SK-N-MC (cell line): Measurements from ENCODE around the gene CLIP2.

ENCODE experiments used
- DNase-seq: peaks from one replicate; pipeline ENCODE4 v3.0.0-alpha.2; 2011; ENCODE audit warnings: low read depth, low spot score
- H3K27ac ChIP-seq: fragments of 200-600 bp; sonication (generic); 2 replicates; pipeline ENCODE4 v1.5.1; 2016; ENCODE audit warnings: mixed run types
- H3K36me3 ChIP-seq: fragments of 200-600 bp; sonication (generic); 2 replicates; pipeline ENCODE4 v1.6.1; 2017; ENCODE audit warnings: antibody characterized with exemption, low read length, mixed read lengths; ENCODE audit not compliant: insufficient read depth
- H3K4me3 ChIP-seq: fragments of 200-600 bp; sonication (generic); 2 replicates; pipeline ENCODE4 v1.5.1; 2016
- H3K9ac ChIP-seq: fragments of 200-600 bp; sonication (generic); 2 replicates; pipeline ENCODE4 v1.8.0; 2017; ENCODE audit warnings: mixed run types, mixed read lengths; ENCODE audit not compliant: insufficient read length
- H3K9me3 ChIP-seq: fragments of 200-600 bp; sonication (generic); 2 replicates; pipeline ENCODE4 v1.6.1; 2017; ENCODE audit warnings: low read depth, mild to moderate bottlenecking, antibody characterized with exemption, low read length, moderate library complexity, mixed read lengths
- EZH2 ChIP-seq: fragments of 200-600 bp; sonication (generic); IDR thresholded peaks from one replicate; pipeline ENCODE4 v1.6.1; 2017; ENCODE audit warnings: antibody characterized with exemption
- FOXP2 ChIP-seq: optimal IDR thresholded peaks from 2 replicates; pipeline ENCODE3; 2011; ENCODE audit warnings: mild to moderate bottlenecking, moderate library complexity; ENCODE audit not compliant: insufficient read depth; ENCODE audit errors: extremely low read length, control extremely low read depth
- POLR2AphosphoS5 ChIP-seq: IDR thresholded peaks from 2 replicates; pipeline ENCODE4 v1.6.1; 2012; ENCODE audit warnings: mild to moderate bottlenecking, low read depth, low read length, borderline replicate concordance

Gene CLIP2

GRCh38 chr7:74282748-74283459 is 6.3 kb upstream of the CLIP2 start:
- Histone ChIP-seq H3K9ac (no peak overlapping the region), H3K4me3 (no peak overlapping the region), H3K36me3 (no peaks in the 10 kb centered on the region), H3K9me3 (no peaks in the 10 kb centered on the region), H3K27ac (no peak overlapping the region)
- no peak for DNase-seq
- TF ChIP-seq EZH2 (no peak), FOXP2 (no peak), POLR2AphosphoS5 (no peak)

GRCh38 chr7:74283858-74284447 is 5.3 kb upstream of the CLIP2 start:
- H3K27ac ChIP-seq, result no peak overlapping the region
- no peaks in the 10 kb centered on the region for H3K9me3 ChIP-seq
- no peak overlapping the region for H3K9ac ChIP-seq

GRCh38 chr7:74284781-74285259 is 4.4 kb upstream of the CLIP2 start:
- Histone ChIP-seq H3K9me3 (no peaks in the 10 kb centered on the region), H3K9ac (no peak overlapping the region), H3K27ac (no peak overlapping the region), H3K4me3 (no peak overlapping the region), H3K36me3 (no peaks in the 10 kb centered on the region)
- no peak for DNase-seq
- TF ChIP-seq FOXP2 (no peak), EZH2 (no peak), POLR2AphosphoS5 (no peak)

More at GRCh38 chr7:74283858-74284447, 5.3 kb upstream of the CLIP2 start:
- Histone ChIP-seq H3K4me3 (no peak overlapping the region), H3K36me3 (no peaks in the 10 kb centered on the region)
- no peak for TF ChIP-seq POLR2AphosphoS5
- TF ChIP-seq FOXP2, result no peak
- TF ChIP-seq EZH2, result no peak
- DNase-seq, result no peak

GRCh38 chr7:74286131-74286530 is 3.1 kb upstream of the CLIP2 start:
- DNase-seq, result no peak
- no peak overlapping the region for H3K27ac ChIP-seq
- TF ChIP-seq FOXP2 (no peak), EZH2 (no peak), POLR2AphosphoS5 (no peak)

GRCh38 chr7:74287303-74288033 is 1.7 kb upstream of the CLIP2 start:
- no peaks in the 10 kb centered on the region for H3K36me3 ChIP-seq
- TF ChIP-seq EZH2, result no peak
- TF ChIP-seq POLR2AphosphoS5, result no peak
- TF ChIP-seq FOXP2, result no peak
- no peaks in the 10 kb centered on the region for H3K9me3 ChIP-seq
- H3K9ac ChIP-seq, result no peak overlapping the region
- no peak overlapping the region for H3K4me3 ChIP-seq
- DNase-seq, result no peak
- no peak overlapping the region for H3K27ac ChIP-seq

More at GRCh38 chr7:74286131-74286530, 3.1 kb upstream of the CLIP2 start:
- no peak overlapping the region for H3K4me3 ChIP-seq
- H3K36me3 ChIP-seq, result no peaks in the 10 kb centered on the region
- no peak overlapping the region for H3K9ac ChIP-seq
- H3K9me3 ChIP-seq, result no peaks in the 10 kb centered on the region

- Histone ChIP-seq H3K27ac (no peak overlapping the region), H3K4me3 (peak overlapping the region; percentile 72), H3K9me3 (no peaks in the 10 kb centered on the region), H3K36me3 (no peaks in the 10 kb centered on the region), H3K9ac (no peak overlapping the region)
- TF ChIP-seq EZH2 (no peak), FOXP2 (no peak), POLR2AphosphoS5 (no peak)
- DNase-seq, result no peak
Observed at GRCh38 chr7:74288034-74288881, 949 bp upstream of the CLIP2 start.

- no peak for TF ChIP-seq FOXP2
- DNase-seq, result no peak
- Histone ChIP-seq H3K36me3 (no peaks in the 10 kb centered on the region), H3K9ac (peak overlapping the region; percentile 70), H3K4me3 (peak overlapping the region; percentile 87), H3K27ac (no peak overlapping the region), H3K9me3 (no peaks in the 10 kb centered on the region)
Observed at GRCh38 chr7:74289659-74290552, 699 bp downstream of the CLIP2 start.
